Type B pancreatic cell (in vitro differentiated cells): ENCODE data around the gene FBXL15. TPM values are rescaled to one million over a fixed set of nuclear protein-coding genes. Genes with fewer than 3 reads are reported as not detected.

Source experiments
- DNase-seq: peaks from one replicate; pipeline ENCODE4 v3.0.0; 2021; ENCODE audit warnings: mixed read lengths; ENCODE audit not compliant: unreplicated experiment; ENCODE audit errors: extremely low spot score
- H3K27ac Mint-ChIP-seq: 2 replicates; pipeline ENCODE4 v1.8.0; 2021; ENCODE audit warnings: mild to moderate bottlenecking, mixed read lengths
- H3K27me3 Mint-ChIP-seq: 2 replicates; pipeline ENCODE4 v1.8.0; 2021; ENCODE audit warnings: mixed read lengths
- H3K36me3 Mint-ChIP-seq: 2 replicates; pipeline ENCODE4 v1.8.0; 2021; ENCODE audit warnings: mixed read lengths
- H3K4me1 Mint-ChIP-seq: one replicate; pipeline ENCODE4 v1.8.0; 2021; ENCODE audit warnings: mixed read lengths; ENCODE audit not compliant: unreplicated experiment
- H3K4me3 Mint-ChIP-seq: 2 replicates; pipeline ENCODE4 v1.8.0; 2021; ENCODE audit warnings: mild to moderate bottlenecking, mixed read lengths
- H3K9me3 Mint-ChIP-seq: 2 replicates; pipeline ENCODE4 v1.8.0; 2021; ENCODE audit warnings: mixed read lengths
- CTCF ChIP-seq: fragments of 200-600 bp; sonication (generic); conservative IDR thresholded peaks from 2 replicates; pipeline ENCODE4 v1.5.0; 2021; ENCODE audit warnings: antibody characterized with exemption, mild to moderate bottlenecking
- total RNA-seq: library from RNA; stranded (reverse); gene quantifications from 2 replicates; pipeline ENCODE4 v1.2.1, GENCODE V29; 2021; ENCODE audit warnings: low replicate concordance

Gene FBXL15
- total RNA-seq, 1 donor from 2014 or later: 14.8 TPM

GRCh38 chr10:102424145-102424544 is 3.5 kb downstream of the FBXL15 start:
- Mint-ChIP-seq H3K4me3 (no peak overlapping the region), H3K27ac (no peak overlapping the region), H3K9me3 (no peaks in the 10 kb centered on the region), H3K36me3 (no peaks in the 10 kb centered on the region), H3K4me1 (peaks cover 9% of the 10 kb centered on the region), H3K27me3 (peaks cover 11% of the 10 kb centered on the region)
- no peak for TF ChIP-seq CTCF
- DNase-seq: no peak

- H3K4me1 Mint-ChIP-seq: peaks cover 9% of the 10 kb centered on the region
- peak; percentile 64 for DNase-seq
- H3K27ac Mint-ChIP-seq: no peak overlapping the region
- no peak for TF ChIP-seq CTCF
- peaks cover 7% of the 10 kb centered on the region for H3K27me3 Mint-ChIP-seq
- no peaks in the 10 kb centered on the region for H3K36me3 Mint-ChIP-seq
- H3K9me3 Mint-ChIP-seq: no peaks in the 10 kb centered on the region
- no peak overlapping the region for H3K4me3 Mint-ChIP-seq
Measured at GRCh38 chr10:102424916-102425315, 4.3 kb downstream of the FBXL15 start.

GRCh38 chr10:102425444-102425843 is 4.8 kb downstream of the FBXL15 start:
- Mint-ChIP-seq H3K36me3 (no peaks in the 10 kb centered on the region), H3K27me3 (peaks cover 6% of the 10 kb centered on the region), H3K27ac (no peak overlapping the region), H3K9me3 (no peaks in the 10 kb centered on the region), H3K4me1 (peaks cover 9% of the 10 kb centered on the region), H3K4me3 (no peak overlapping the region)
- DNase-seq: no peak
- no peak for TF ChIP-seq CTCF

- Mint-ChIP-seq H3K4me1 (peaks cover 9% of the 10 kb centered on the region), H3K4me3 (no peak overlapping the region), H3K27ac (no peak overlapping the region)
Measured at GRCh38 chr10:102426803-102427287, 6.2 kb downstream of the FBXL15 start.

GRCh38 chr10:102429468-102429867 is 8.8 kb downstream of the FBXL15 start:
- Mint-ChIP-seq H3K9me3 (no peaks in the 10 kb centered on the region), H3K4me3 (no peak overlapping the region), H3K4me1 (peaks cover 11% of the 10 kb centered on the region), H3K27ac (no peak overlapping the region), H3K27me3 (peaks cover 2% of the 10 kb centered on the region), H3K36me3 (no peaks in the 10 kb centered on the region)
- no peak for DNase-seq
- TF ChIP-seq CTCF: no peak

More at GRCh38 chr10:102426803-102427287, 6.2 kb downstream of the FBXL15 start:
- no peak for TF ChIP-seq CTCF
- Mint-ChIP-seq H3K9me3 (no peaks in the 10 kb centered on the region), H3K27me3 (no peaks in the 10 kb centered on the region), H3K36me3 (no peaks in the 10 kb centered on the region)
- DNase-seq: no peak
